GM19328 (cell line): Measurements from ENCODE around the gene NTN5.

Source experiments
- ATAC-seq: cut with Tn5 transposase; IDR thresholded peaks from one replicate; pipeline ENCODE4 v1.9.1; 2021; ENCODE audit warnings: mild to moderate bottlenecking, moderate library complexity; ENCODE audit not compliant: unreplicated experiment

Gene NTN5

DNA sequence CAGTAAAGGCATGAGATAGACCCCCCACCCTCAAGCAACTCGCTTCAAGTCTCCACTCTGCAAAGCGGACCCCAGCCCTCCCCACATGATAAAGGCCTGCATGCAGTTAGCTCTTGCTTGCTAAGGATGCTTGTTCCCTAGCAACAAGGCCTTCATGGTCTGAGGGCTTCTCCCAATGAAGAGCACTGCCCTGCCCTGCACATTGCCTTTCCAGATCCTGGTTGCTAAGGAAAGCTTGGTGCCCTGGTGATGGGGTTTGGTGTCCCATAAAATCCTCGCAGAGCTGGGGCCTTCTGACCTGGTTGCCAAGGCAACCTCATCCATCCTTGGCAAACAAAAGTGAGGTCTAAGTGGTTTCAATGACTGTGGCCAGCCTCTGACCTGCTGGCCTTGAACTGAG is 41.6 kb downstream of the NTN5 start:
- no peak for ATAC-seq

DNA sequence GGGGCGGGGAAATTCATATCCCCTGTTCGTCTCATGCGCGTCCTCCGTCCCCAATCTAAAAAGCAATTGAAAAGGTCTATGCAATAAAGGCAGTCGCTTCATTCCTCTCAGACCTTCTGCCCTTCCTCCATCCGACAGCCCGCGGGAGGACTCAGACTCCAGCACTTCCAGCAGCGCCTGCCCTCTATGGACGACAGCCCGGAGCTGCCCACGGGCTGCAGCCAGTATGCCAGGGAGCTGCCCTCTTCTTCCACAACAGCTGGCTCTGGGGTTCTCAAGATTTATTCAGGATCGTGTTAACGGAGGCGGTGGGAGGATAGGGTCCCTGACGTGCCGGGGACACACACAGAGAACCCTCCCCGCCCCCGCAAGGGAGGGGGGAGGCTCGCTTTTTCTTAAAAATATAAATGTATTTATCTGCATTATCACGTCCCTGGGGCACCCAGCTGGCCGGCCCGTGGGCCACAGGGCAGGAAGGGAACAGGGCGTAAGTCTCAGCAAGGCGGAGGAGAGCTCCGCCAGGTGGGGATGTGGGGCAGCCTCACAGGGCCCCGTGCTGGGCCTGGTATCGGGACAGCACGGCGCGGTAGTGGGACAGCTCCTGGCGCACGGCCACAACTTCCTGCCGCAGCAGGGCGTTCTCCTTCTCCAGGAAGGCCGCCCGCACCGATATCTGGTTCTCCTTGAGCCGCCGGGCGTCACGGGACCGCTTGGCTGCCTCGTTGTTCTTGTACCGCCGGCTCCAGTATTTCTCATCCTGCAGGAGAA is 42.3 kb downstream of the NTN5 start:
- no peak for ATAC-seq

DNA sequence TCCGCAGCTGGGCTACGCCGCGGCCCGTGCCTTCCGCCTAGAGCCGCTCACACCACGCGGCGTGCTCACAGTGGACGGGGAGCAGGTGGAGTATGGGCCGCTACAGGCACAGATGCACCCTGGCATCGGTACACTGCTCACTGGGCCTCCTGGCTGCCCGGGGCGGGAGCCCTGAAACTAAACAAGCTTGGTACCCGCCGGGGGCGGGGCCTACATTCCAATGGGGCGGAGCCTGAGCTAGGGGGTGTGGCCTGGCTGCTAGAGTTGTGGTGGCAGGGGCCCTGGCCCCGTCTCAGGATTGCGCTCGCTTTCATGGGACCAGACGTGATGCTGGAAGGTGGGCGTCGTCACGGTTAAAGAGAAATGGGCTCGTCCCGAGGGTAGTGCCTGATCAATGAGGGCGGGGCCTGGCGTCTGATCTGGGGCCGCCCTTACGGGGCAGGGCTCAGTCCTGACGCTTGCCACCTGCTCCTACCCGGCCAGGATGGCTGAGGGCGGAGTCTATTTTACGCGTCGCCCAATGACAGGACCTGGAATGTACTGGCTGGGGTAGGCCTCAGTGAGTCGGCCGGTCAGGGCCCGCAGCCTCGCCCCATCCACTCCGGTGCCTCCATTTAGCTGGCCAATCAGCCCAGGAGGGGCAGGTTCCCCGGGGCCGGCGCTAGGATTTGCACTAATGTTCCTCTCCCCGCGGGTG is 43.1 kb downstream of the NTN5 start:
- no peak for ATAC-seq

DNA sequence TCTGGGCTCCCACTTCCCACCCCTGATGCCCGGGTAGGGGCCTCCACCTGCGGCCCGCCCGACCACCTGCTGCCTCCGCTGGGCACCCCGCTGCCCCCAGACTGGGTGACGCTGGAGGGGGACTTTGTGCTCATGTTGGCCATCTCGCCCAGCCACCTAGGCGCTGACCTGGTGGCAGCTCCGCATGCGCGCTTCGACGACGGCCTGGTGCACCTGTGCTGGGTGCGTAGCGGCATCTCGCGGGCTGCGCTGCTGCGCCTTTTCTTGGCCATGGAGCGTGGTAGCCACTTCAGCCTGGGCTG is 43.6 kb downstream of the NTN5 start:
- ATAC-seq: no peak

DNA sequence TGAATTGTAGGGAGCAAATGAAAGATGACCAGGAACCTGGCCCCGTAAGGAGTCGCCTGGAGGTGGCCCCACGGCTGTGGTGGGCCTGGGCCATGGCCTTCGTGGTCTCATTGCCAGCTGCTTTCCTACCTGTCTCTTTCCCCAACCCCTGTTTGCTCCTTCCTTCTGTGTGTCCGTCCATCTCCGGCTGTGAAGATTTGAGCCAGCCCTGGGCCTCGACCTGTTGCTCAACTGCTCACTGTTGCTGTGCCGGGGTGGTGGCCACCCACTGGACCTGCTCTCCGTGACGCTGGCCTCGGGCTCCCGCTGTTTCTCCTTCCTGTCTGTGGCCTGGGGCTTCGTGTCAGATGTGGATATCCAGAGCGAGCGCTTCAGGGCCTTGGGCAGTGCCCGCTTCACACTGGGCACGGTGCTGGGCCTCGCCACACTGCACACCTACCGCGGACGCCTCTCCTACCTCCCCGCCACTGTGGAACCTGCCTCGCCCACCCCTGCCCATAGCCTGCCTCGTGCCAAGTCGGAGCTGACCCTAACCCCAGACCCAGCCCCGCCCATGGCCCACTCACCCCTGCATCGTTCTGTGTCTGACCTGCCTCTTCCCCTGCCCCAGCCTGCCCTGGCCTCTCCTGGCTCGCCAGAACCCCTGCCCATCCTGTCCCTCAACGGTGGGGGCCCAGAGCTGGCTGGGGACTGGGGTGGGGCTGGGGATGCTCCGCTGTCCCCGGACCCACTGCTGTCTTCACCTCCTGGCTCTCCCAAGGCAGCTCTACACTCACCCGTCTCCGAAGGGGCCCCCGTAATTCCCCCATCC is 44.1 kb downstream of the NTN5 start:
- ATAC-seq: no peak

DNA sequence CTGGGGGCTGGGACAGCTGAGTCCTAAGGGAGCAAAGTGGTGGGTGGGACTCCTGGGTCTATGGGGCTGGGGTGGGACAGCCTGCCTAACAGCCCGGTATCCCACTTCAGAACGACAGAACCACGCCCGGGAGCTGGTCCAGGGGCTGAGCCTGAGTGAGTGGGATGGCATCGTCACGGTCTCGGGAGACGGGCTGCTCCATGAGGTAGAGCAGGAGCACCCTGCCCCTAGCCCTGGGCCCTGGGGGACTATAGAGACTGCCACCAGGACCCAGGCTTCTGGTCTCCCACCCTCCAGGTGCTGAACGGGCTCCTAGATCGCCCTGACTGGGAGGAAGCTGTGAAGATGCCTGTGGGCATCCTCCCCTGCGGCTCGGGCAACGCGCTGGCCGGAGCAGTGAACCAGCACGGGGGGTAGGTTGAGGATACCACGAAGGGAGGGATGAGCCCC is 44.9 kb downstream of the NTN5 start:
- no peak for ATAC-seq

DNA sequence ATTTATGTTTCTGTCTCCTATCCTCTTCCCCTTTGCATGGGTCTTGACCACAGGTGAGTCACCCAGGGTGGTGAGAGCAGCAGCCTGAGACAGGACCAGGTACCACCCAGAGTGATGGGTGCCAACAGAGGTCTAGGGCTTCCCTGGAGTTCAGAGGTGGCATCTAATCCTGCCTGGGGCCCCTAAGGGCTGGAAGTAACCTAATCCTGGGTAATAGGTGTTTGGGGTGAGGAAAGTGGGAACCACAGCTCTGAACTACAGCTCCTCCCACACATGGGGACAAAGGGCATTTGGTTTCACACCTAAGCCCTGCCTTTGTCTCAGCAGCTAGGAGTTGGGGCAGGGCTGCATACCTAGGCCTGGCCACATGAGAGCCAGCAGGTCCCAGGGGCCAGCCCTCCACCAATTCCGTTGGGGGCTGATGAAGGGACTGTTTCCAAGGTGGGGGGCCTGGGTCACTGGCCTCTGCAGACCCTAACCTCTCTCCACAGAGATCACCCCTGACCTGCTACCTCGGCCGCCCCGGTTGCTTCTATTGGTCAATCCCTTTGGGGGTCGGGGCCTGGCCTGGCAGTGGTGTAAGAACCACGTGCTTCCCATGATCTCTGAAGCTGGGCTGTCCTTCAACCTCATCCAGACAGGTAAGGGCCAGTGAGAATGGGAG is 45.5 kb downstream of the NTN5 start:
- no peak for ATAC-seq

DNA sequence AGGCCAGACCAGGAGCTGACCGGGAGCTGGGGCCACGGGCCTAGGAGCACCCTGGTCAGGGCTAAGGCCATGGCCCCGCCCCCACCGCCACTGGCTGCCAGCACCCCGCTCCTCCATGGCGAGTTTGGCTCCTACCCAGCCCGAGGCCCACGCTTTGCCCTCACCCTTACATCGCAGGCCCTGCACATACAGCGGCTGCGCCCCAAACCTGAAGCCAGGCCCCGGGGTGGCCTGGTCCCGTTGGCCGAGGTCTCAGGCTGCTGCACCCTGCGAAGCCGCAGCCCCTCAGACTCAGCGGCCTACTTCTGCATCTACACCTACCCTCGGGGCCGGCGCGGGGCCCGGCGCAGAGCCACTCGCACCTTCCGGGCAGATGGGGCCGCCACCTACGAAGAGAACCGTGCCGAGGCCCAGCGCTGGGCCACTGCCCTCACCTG is 46.9 kb downstream of the NTN5 start:
- no peak for ATAC-seq

DNA sequence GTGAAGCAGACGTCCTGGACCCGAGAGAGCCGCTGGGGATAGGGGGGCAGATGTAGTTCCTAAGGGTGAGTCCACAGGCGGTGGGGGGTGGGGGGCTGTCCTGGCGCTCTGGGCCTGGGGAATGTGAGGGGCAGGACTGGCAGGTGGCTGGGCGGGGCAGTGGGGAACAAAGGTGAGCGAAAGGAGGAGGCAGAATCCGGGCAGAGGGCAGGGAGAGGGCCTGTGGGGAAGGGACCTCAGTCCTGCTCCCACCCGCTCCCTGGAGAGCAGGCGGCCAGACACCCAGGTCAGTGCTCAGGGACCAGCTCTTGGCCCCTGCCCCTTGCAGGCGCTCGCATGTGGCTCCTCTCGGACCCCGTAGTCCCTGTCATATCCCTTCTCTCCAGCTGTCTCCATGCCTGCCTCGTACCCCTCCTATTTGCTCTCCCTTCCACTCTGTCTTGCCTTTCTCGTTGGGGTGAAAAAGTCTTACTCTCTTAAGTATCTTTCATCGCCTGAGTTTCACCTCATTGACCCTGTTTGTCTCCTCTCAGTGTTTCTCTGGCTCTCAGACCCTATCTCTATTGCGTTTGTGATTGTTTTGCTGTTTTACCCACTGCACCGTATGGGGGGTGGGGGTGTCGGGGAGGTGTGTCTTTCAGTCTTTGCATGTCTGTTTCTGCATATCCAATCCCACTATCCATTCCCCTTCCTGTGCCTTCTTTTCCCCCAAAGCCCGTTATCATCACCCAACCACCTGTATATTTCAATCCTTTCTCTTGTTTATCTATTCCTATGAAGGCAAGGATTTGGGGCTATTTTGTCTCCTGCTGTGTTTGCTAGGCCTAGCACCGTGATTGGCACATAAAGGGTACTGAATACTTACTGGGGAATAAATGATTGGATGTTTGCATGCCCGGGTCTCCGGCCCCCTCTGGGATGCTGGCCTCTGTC is 47.8 kb downstream of the NTN5 start:
- no peak for ATAC-seq

DNA sequence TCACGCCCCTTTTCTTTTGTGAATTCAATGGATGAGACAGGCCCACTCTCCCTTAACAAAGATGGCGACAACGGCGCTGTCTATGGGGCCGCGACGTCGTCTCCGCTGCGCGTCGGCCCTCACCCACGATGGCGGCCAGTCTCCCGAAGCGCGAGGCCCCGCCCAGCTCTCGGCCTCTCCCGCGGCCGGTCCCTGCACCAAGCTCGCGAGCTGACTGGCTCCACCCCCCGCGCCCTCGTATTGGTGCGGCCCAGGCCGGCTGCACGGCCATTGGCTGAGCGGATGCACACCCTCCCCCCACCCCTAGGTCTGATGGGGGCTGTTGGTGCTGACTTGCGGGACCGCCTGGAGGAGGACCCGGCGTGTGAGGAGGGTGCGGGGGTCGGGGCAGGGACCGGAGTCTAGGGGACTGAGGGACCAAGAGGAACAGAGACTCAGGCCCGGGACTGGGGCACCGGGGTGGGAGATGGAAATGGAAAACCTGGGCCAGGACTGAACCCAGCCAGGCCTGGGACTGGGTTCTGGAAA is 48.7 kb downstream of the NTN5 start:
- ATAC-seq: peak; percentile 49

DNA sequence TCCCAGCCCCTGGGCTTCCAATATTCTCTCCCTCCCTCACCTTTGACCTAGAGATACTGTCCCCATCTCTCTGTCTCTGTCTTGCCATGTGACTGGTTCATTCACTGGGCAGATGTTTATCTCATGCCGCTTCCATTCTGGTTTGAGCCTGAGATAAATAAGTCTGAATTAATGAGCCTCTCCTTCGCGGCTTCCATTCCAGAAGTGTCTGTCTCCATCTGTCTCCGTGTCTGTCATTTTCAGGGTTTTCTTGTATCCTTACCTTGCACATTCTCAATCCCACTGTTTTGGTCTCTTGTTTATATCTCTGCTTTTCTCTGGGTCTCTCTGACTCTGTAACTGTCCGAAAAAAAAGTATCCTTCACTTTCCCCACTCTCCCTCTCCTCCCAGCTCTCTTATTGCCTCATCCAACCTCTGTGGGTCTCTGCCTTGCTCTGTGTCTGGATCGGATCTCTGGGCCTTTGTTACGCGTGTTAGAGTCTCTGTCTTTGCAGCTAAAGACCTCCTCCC is 49.2 kb downstream of the NTN5 start:
- no peak for ATAC-seq

DNA sequence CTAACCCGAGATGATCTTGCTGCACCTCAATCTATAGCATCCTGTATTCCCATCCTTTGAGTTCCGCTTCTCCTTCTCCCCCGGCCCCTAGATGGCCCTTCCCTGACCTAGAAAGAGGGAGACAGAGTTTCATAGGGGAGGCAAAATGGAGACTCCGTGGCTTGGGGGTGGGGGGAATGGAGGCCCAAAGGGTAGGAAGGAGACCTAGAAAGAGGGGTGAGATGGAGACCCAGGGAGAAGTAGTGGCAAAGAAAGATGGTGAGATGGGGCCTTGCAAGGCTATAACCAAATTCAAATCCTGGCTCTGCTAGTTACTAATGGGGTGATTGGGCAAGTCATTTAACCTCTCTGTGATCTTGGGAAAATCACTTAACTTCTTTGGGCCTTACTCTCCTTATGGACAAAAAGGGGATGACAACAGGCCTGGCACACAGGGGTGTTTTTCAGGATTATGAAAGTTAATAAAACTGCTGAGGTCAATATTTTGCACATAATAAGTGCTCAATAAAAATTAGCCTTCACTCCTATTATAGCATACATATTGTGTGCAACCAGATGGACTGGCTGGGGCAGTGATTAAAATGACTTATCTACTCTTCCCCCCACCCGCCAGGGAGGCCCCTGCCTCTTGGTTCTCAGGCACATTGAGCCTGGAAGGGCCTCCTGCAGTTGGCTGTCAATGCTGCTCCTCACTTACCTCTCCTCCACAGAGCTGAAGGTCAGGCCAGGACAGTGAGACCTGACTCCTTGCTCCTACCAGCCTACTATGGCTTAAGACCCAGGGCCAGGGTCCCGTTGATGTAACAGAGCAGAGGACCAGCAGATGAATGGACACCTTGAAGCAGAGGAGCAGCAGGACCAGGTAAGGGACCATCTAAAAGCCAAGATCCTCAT is 52.9 kb downstream of the NTN5 start:
- ATAC-seq: no peak

DNA sequence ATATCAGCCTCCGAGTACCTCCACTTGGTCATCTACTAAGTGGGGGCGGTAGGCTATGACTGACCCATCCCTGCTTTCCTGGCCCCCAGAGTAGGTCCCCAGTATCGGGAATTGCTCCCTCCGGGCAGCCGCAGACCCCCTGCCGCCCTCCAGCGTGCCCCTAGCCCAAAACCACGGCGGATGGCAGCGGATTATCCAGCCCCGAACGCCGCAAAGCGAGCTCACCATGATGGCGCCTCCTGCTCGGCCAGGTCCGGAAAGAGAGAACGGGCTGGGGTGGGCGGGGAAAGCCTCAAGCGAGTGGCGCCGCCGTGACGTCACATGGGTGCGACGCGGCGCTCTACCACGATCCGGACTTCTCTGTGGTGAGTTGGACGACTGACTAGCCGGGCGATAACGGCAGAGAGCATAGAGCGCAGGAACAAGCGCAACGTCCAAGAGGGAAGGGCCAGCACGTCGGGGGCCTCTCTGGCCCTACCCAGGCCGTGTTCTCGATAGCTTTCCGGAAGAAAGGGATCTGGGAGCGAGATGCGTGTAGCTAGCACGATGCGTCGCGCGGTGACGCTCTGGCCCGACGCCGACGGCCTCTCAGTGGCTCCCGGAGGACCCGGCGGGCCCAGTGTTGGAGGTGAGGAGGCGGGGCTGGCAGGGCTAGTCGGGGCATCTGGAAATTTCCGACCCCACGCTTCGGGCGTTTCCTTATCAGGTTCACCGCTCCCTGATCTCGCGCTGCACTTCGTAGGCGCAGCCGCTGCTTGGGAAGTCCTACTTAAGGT is 53.7 kb downstream of the NTN5 start, which contains the start of the genes RPL18 and SPHK2:
Gene RPL18 (minus strand): TSS at position 263 of the 776 bp plus-strand sequence. CDS start 35 bp downstream, at position 228.
Gene SPHK2 (plus strand): TSS at position 591 of the 776 bp plus-strand sequence. CDS start 1,009 bp downstream, outside the sequence.
- peak; percentile 82 for ATAC-seq

DNA sequence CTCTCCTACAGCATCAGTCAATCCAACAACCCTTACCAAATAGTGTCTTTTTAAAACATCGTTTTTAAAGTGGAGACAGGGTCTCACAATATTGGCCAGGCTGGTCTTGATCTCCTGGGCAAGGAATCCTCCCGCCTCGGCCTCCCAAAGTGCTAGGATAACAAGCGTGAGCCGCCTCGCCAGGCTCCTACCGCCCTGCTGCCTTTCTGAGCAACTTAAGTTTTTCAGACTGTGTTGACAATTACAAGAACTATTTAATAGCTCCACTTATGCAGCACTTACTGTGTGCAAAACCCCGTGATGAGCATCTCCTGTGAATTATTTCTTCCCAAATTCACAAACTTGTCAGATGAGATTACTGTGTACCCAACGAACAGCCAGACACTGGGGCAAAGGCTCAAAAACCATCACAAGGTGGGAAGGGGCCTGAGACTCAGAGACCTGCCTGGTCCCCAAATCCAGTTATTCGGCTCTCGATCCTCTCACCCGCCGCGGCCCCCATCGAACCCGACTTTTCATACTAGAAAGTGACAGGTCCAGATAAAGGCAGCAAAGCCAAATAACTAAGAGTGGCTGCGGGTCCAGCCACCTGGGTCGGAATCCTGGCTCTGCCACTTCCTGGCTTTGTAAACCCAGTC is 54.4 kb downstream of the NTN5 start:
- ATAC-seq: no peak

DNA sequence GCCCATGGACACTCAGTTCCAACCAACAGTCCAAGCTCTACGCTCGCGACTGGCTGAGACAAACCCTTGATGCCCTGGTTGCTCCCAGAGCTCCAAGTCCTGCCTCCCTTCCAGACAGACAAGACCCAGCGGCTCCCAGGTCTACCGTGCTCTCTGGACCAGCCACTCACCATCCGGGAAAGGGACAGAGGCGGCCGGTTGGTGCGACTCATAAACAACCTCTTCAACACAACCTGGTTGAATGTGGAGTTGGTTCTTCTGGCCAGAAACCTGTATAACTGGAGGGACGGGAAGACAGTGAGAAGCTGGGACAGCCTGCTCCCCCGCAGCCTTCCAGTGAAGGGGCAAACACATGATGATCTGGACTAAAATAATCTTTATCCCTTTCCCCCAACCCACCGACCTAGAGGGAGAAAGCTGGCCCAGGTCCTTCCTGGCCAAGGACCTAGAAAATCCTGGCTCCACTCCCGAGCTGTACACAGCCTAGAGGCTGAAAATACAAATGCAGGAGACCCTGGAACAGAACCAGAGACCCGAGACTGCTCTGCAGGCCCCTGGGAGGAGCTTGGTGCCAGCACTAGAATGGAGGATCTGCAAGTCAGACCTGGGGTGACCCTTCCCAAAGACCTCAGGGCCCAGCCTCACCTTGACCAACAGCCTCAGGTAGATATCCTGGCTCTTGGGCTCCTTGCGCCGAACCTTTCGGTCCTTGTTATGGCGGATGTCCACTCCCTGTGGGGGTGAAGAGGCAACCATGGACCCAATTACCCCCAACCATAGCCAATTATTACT is 55.5 kb downstream of the NTN5 start:
- no peak for ATAC-seq

DNA sequence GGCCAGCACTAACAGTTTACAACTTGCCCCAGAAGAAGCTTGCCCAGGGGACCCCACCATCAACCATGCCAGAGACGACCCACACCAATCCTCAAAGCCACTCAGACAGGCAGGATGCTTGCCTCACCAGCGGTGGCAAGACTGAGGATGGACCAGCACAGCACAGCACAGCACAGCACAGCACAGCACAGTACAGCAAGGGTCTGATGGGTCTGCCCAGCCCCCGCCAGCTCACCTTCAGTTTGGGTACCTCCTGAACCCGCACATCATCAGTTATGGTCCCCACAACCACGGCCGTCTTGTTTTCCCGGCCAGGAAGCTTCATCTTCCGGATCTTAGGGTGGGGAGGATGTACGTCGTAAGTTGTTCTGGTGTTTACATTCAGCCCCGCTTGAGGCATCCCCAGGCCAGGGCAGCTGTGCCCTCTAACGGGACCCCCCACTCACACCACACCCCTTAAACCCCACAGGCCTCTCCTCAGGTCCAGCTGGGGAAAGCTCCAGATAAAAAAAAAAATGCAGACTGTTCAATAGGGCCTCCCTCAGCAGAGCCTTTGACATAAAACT is 56.2 kb downstream of the NTN5 start:
- no peak for ATAC-seq
